Gastrocnemius medialis (tissue), 4 donors: ENCODE results near the gene SCAP.

Source experiments
- POLR2A ChIP-seq, 2 donors: fragments of 450-650 bp; IDR thresholded peaks; one replicate each; pipeline ENCODE4 v1.6.1; 2017; ENCODE audit warnings: antibody characterized with exemption in 2 of 2, mild to moderate bottlenecking in 2 of 2, moderate library complexity in 2 of 2
- TF ChIP-seq, protein P1 (sequence below), 5 experiments: fragments of 450-650 bp in 3 of 5; fragments of 200-600 bp in 2 of 5; sonication (generic) in 2 of 5; IDR thresholded peaks in 4 of 5; conservative IDR thresholded peaks in 1 of 5; 1 replicate in 4 of 5; 2 replicates in 1 of 5; pipeline ENCODE4 v1.5.1; 2016 to 2019; ENCODE audit warnings: antibody characterized with exemption in 5 of 5, mild to moderate bottlenecking in 3 of 5, moderate library complexity in 3 of 5

DNA sequence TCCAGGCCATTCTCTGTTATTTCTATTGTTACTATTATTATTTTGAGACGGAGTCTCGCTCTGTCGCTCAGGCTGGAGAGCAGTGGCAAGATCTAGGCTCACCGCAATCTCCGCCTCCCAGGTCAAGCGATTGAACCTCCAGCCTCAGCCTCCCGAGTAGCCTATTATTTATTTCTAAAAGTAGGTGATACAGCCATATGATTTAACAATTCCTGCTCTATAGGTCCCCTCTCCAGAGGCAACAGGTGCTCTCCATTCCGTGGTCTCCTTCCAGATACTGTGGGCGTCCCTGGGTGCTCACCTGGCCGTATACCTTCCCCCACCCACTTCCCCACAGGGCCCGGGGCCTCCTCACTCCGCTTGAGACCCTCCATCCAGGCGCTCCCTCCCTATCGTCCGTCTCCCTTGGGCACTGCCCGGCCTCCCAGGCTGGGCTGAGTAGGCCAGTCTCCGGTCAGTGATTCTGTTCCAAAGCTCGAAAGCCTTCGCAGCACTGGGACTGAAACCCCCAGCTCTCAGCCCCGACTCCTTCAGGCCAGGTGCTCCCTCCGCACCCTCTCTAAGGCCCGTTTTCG lies 95.6 kb downstream of the SCAP start:
- TF ChIP-seq, protein P1, sequence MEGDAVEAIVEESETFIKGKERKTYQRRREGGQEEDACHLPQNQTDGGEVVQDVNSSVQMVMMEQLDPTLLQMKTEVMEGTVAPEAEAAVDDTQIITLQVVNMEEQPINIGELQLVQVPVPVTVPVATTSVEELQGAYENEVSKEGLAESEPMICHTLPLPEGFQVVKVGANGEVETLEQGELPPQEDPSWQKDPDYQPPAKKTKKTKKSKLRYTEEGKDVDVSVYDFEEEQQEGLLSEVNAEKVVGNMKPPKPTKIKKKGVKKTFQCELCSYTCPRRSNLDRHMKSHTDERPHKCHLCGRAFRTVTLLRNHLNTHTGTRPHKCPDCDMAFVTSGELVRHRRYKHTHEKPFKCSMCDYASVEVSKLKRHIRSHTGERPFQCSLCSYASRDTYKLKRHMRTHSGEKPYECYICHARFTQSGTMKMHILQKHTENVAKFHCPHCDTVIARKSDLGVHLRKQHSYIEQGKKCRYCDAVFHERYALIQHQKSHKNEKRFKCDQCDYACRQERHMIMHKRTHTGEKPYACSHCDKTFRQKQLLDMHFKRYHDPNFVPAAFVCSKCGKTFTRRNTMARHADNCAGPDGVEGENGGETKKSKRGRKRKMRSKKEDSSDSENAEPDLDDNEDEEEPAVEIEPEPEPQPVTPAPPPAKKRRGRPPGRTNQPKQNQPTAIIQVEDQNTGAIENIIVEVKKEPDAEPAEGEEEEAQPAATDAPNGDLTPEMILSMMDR (IDR thresholded peaks at IDR 0.05 in 4 of 5, conservative IDR thresholded peaks at IDR 0.05 in 1 of 5) = no peak
- TF ChIP-seq POLR2A (IDR thresholded peaks at IDR 0.05) = no peak
